ENCODE data around the gene NDUFB7.

The NDUFB7 gene

GRCh38 chr19:14519860-14520407 lies 51.9 kb downstream of the NDUFB7 start:
- DNase-seq, result no peak

- DNase-seq, result no peak
These were observed 52.5 kb downstream of the NDUFB7 start for GRCh38 chr19:14519245-14519859.

DNA sequence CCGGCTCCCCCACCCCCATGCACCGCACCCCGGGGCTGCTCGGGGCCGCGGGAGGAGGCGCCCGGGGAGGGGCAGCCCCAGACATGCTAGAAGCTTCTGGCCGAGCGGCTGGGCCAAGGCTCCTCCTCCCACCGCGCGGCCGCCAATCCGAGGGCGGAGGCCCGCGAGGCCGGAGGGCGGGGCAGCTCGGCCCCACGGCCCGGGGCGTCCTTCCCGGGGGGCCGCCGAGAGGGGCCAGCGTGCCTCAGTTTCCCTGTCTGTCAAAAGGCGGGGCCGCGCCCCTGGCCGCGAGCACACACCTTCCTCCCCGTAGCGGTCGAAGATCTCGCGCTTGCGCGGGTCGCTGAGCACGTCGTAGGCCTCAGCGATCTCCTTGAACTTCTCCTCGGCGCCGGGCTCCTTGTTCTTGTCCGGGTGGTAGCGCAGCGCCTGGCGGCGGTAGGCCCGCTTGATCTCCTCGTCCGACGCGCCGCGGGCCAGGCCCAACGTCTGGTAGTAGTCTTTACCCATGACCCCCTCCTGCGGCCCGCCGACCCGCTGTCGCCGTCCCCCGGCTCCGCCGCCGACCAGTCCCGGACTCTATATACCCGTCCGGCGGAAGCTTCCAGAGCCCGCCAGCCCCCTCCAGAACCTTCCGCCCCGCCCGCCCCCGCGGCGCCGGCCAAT lies 53.9 kb downstream of the NDUFB7 start, which contains the start of gene DNAJB1:
DNAJB1 (minus strand) TSS at position 558 of the 666 bp plus-strand sequence; CDS start at position 510, 48 bp downstream.
- peak; percentile 37 for DNase-seq

DNA sequence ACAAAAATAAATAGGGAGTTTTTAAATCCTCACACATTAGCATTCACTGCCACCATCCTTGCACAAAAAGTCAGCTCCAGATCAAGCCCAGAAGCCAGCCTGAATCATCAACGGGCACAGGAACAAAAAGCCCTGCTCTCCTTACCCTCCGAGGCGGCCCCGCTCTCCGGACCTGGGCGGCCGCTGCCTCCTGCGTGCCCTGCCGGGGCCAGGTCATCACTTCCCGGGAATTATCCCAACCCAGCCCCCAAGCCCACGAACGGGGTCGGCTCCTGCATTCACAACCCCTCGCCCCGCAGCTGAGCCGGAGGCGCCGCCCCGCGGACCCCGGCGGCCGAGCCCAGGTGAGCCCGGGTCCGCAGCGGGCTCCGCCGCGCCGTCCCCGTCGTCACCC lies 54.4 kb downstream of the NDUFB7 start:
- DNase-seq, result no peak

DNA sequence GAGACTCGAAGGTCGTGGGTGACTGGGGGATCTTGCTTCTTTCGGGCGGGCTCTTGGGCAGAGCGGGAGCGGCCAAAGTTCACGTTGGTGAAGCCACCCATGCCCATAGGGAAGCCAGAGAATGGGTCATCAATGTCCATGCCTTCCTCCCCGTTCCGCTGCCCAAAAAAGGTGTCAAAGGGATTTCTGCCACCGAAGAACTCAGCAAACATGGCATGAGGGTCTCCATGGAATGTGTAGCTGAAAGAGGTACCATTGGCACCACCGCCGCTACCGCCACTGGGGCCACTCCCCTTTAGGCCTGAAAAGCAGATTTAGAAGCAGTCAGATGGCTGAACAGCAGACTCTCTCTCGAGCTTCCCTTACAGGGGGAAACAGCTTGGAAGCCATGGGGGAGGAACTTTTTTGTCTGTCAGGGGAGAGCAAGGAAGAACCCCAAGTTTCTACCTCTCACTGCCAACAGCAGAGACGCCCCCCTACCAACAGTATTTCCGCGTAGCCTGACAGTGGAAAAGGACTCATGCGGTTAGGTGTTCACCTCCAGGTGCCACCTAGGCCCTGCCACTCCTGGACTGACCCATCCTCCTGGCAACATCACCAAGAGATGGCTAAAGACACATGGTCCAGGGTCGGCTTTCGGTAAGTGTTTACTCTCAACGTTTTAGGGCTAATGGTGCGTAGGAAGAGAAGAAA lies 55.0 kb downstream of the NDUFB7 start:
- DNase-seq, result peak; percentile 18
